Right lobe of liver (tissue), 6 donors: ENCODE measurements around the gene PDXP. TPM values are rescaled to one million over a fixed set of nuclear protein-coding genes. Genes with fewer than 3 reads are reported as not detected.

Experiments
- ATAC-seq, 4 donors: fragments of 200-7000 bp; cut with Tn5 transposase; one replicate each; pipeline ENCODE4 v1.9.1; 2020; ENCODE audit warnings: mild to moderate bottlenecking in 4 of 4, moderate library complexity in 4 of 4
- DNase-seq, 3 donors: peaks; one replicate each; pipeline ENCODE4 v3.0.0-alpha.2; 2020
- H3K27ac ChIP-seq, 3 donors: fragments of 200-600 bp; one replicate each; pipeline ENCODE4 v1.8.0; 2022
- H3K27me3 ChIP-seq, 2 donors: fragments of 200-600 bp; one replicate each; pipeline ENCODE4 v1.8.0; 2022
- H3K36me3 ChIP-seq, 4 donors: fragments of 200-600 bp; sonication (generic) in 1 of 4; one replicate each; pipeline versions ENCODE4 v1.5.1 to v1.8.0; 2017 to 2022; ENCODE audit warnings: control low read depth in 1 of 4
- H3K4me1 ChIP-seq, 4 donors: fragments of 200-600 bp; sonication (generic) in 1 of 4; one replicate each; pipeline versions ENCODE4 v1.5.1 to v1.8.0; 2017 to 2022; ENCODE audit warnings: control low read depth in 1 of 4
- H3K4me3 ChIP-seq, 3 donors: fragments of 200-600 bp; one replicate each; pipeline ENCODE4 v1.8.0; 2022
- H3K9me3 ChIP-seq, 4 donors: fragments of 200-600 bp; sonication (generic) in 1 of 4; one replicate each; pipeline versions ENCODE4 v1.5.1 to v1.8.0; 2017 to 2022; ENCODE audit warnings: control low read depth in 1 of 4
- CTCF ChIP-seq, 4 donors: fragments of 200-600 bp in 3 of 4; fragments of 450-650 bp in 1 of 4; IDR thresholded peaks; one replicate each; pipeline versions ENCODE4 v1.5.1 to v1.8.0; 2016 to 2022; ENCODE audit warnings: antibody characterized with exemption in 4 of 4, mild to moderate bottlenecking in 2 of 4
- POLR2A ChIP-seq: fragments of 450-650 bp; IDR thresholded peaks from one replicate; pipeline ENCODE4 v1.6.1; 2017; ENCODE audit warnings: antibody characterized with exemption, mild to moderate bottlenecking
- WGBS: methylation state at CpG from one replicate; pipeline ENCODE4 v1.1.6; 2018; ENCODE audit warnings: low coverage, low lambda C conversion rate; ENCODE audit not compliant: insufficient coverage; ENCODE audit errors: missing lambda C conversion rate; 5-methylcytosine and 5-hydroxymethylcytosine counted together
- intact Hi-C, 2 donors: fragments of 100-400 bp; cut with DNase I; formaldehyde crosslinking; loops; one replicate each; pipeline versions ENCODE4 v1.11.2 to v1.14.1; 2022
- total RNA-seq, 6 experiments: library from RNA; depleted of rRNA in 2 of 6; stranded (reverse); fragments of >200 nt in 2 of 6; fragmentation: NEBNext Ultra II Directional in 3 of 6; extraction: Animal tissue kit (Norgen Biotek cat#: 25700) in 3 of 6; gene quantifications; one replicate each; pipeline versions ENCODE4 v1.1.0 to v1.2.4, GENCODE V29; 2016 to 2023
- donor health status: DM: no; HTN: yes; CAD: no.
- donor health status: DM: no; HTN: no; CAD: no.
- donor health status: DM: no; HTN: no; CAD: no.
- donor health status: DM: no; HTN: yes; CAD: no.
- donor health status: DM: no; HTN: yes; CAD: no.

Gene PDXP
- total RNA-seq, 6 experiments from 2014 or later: 15.7 to 63.4 (median 34.4) TPM

GRCh38 chr22:37659897-37660708 lies 1.6 kb downstream of the PDXP start:
- ATAC-seq: no peak
- Histone ChIP-seq H3K27me3 (no peaks in the 10 kb centered on the region), H3K27ac (peak overlapping the region; percentile 57 to 77 (median 69)), H3K4me3 (peak overlapping the region; percentile 63 to 85 (median 75)), H3K9me3 (no peaks in the 10 kb centered on the region), H3K36me3 (peaks cover 0 to under 1% (median 0%) of the 10 kb centered on the region in 4 donors), H3K4me1 (peaks cover 0 to 39% (median 16%) of the 10 kb centered on the region in 4 donors)
- 19% methylated on average over 12 of the region's 14 CpGs for WGBS
- no peak for DNase-seq
- intact Hi-C loops: no loop called here
- TF ChIP-seq CTCF (IDR thresholded peaks at IDR 0.05): no peak
- TF ChIP-seq POLR2A: no peak

GRCh38 chr22:37660709-37661045 lies 2.2 kb downstream of the PDXP start:
- DNase-seq (no peak), ATAC-seq (no peak)
- Histone ChIP-seq H3K27me3 (no peaks in the 10 kb centered on the region), H3K9me3 (no peaks in the 10 kb centered on the region), H3K36me3 (peaks cover 0 to 7% (median 3%) of the 10 kb centered on the region in 4 donors), H3K4me3 (peak overlapping the region in 2 of 3 donors; percentile 75 to 85), H3K4me1 (peaks cover 0 to 39% (median 16%) of the 10 kb centered on the region in 4 donors), H3K27ac (peak overlapping the region in 1 of 3 donors; percentile 42)
- intact Hi-C loops: no loop called here
- TF ChIP-seq POLR2A (no peak), CTCF (IDR thresholded peaks at IDR 0.05) (no peak)
- no CpG with 5 or more reads among the region's 2 CpGs for WGBS

- H3K36me3 ChIP-seq: peaks cover 0 to 13% (median 7%) of the 10 kb centered on the region in 4 donors
- H3K27ac ChIP-seq: peak overlapping the region in 1 of 3 donors; percentile 42
- intact Hi-C loops: no loop called here
- peaks cover 0 to 39% (median 16%) of the 10 kb centered on the region in 4 donors for H3K4me1 ChIP-seq
- no peaks in the 10 kb centered on the region for H3K27me3 ChIP-seq
- no peak for TF ChIP-seq POLR2A
- TF ChIP-seq CTCF (IDR thresholded peaks at IDR 0.05): peak in 3 of 4 donors; percentile 20 to 33 (median 25)
- no peak for DNase-seq
- WGBS: 25% methylated on average over 11 of the region's 12 CpGs
- no peaks in the 10 kb centered on the region for H3K9me3 ChIP-seq
- peak overlapping the region in 2 of 3 donors; percentile 75 to 85 for H3K4me3 ChIP-seq
- peak; percentile 3 to 17 (median 9) for ATAC-seq
These were observed 2.8 kb downstream of the PDXP start for GRCh38 chr22:37661160-37661924.

GRCh38 chr22:37662039-37662438 lies 3.5 kb downstream of the PDXP start:
- Histone ChIP-seq H3K4me3 (no peak overlapping the region), H3K36me3 (peaks cover 0 to 18% (median 9%) of the 10 kb centered on the region in 4 donors), H3K9me3 (no peaks in the 10 kb centered on the region), H3K27me3 (no peaks in the 10 kb centered on the region), H3K27ac (no peak overlapping the region), H3K4me1 (peaks cover 0 to 39% (median 16%) of the 10 kb centered on the region in 4 donors)
- 78% methylated on average over 4 of the region's 5 CpGs for WGBS
- intact Hi-C loops: no loop called here
- ATAC-seq: no peak
- TF ChIP-seq CTCF (IDR thresholded peaks at IDR 0.05): no peak
- TF ChIP-seq POLR2A: no peak
- DNase-seq: no peak
